Aorta (tissue), 5 donors: ENCODE results near the gene CCBE1. TPM values are rescaled to one million over a fixed set of nuclear protein-coding genes. Genes with fewer than 3 reads are reported as not detected.

Experiments
- ATAC-seq: fragments of 200-7000 bp; cut with Tn5 transposase; one replicate; pipeline ENCODE4 v1.9.1; 2022; ENCODE audit warnings: moderate library complexity; ENCODE audit not compliant: low FRiP score
- DNase-seq, 2 donors: peaks; one replicate each; pipeline ENCODE4 v3.0.0-alpha.2; 2020
- H3K27ac ChIP-seq, 2 donors: one replicate each; pipeline ENCODE4 v1.5.1; 2013; ENCODE audit warnings: low read length in 2 of 2, mild to moderate bottlenecking in 2 of 2, moderate library complexity in 2 of 2, control low read depth in 1 of 2, inconsistent platforms in 1 of 2, low read depth in 1 of 2
- H3K27me3 ChIP-seq, 2 donors: one replicate each; pipeline ENCODE4 v1.6.1; 2013; ENCODE audit warnings: control low read depth in 1 of 2, low read length in 1 of 2, mild to moderate bottlenecking in 1 of 2, moderate library complexity in 1 of 2; ENCODE audit not compliant: insufficient read depth in 2 of 2, control insufficient read depth in 1 of 2
- H3K36me3 ChIP-seq, 2 donors: one replicate each; pipeline ENCODE4 v1.6.1; 2013; ENCODE audit warnings: control low read depth in 1 of 2, low read length in 1 of 2, mild to moderate bottlenecking in 1 of 2; ENCODE audit not compliant: insufficient read depth in 2 of 2, control insufficient read depth in 1 of 2
- H3K4me1 ChIP-seq, 2 donors: one replicate each; pipeline ENCODE4 v1.6.1; 2013; ENCODE audit warnings: low read length in 2 of 2, control low read depth in 1 of 2, mild to moderate bottlenecking in 1 of 2, moderate library complexity in 1 of 2; ENCODE audit not compliant: insufficient read depth in 2 of 2, control insufficient read depth in 1 of 2
- H3K4me3 ChIP-seq, 2 donors: one replicate each; pipeline ENCODE4 v1.5.1; 2013; ENCODE audit warnings: low read length in 2 of 2, control low read depth in 1 of 2, mild to moderate bottlenecking in 1 of 2
- H3K9me3 ChIP-seq: one replicate; pipeline ENCODE4 v1.6.1; 2013; ENCODE audit warnings: mild to moderate bottlenecking, low read length; ENCODE audit not compliant: control insufficient read depth
- WGBS, 2 donors: extraction: QIAGEN DNeasy Blood & Tissue Kit; methylation state at CpG; one replicate each; pipeline ENCODE4 v1.1.7; 2013; 5-methylcytosine and 5-hydroxymethylcytosine counted together
- intact Hi-C, 2 donors: fragments of 100-400 bp; cut with DNase I; formaldehyde crosslinking; loops; one replicate each; pipeline versions ENCODE4 v1.14.2 to v1.15.0; 2022
- polyA plus RNA-seq, 2 donors: library from polyadenylated mRNA; stranded (reverse); fragments of 200-250 nt; gene quantifications; one replicate each; pipeline ENCODE4 v1.2.3, GENCODE V29; 2013
- total RNA-seq, 2 donors: library from RNA; stranded (reverse); fragmentation: NEBNext Ultra II Directional; extraction: Animal tissue kit (Norgen Biotek cat#: 25700); gene quantifications; one replicate each; pipeline ENCODE4 v1.2.1, GENCODE V29; 2021
- donor health status: healthy with polysubstance abuse.
- donor health status: Bipolar disorder and iron deficiency.
- donor health status: DM: no; HTN: no; CAD: no.
- donor health status: DM: no; HTN: no; CAD: no.
- donor health status: DM: yes; HTN: yes; CAD: no.

CCBE1 gene
- total and polyA plus RNA-seq, 4 donors, result 0.36 to 0.61 TPM; not detected in 2

DNA sequence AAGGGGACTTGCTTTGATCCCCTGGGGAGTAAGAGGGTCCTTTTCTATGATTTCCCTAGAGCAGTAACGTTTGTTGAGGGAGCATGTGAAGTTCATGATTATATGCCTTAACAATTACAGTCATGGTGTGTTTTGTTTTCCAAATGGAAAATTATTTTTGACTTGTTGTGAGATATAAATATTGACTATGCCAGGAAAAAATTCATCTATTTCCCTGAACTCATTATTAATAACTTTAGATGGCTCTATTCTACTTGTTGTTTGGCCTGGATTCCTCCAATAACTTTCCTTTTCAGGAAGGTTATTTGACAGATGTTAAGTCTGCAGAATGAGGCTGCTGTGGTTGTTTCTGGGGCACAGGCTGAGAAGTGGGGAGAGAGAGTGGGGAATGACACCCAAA lies 266.1 kb downstream of the CCBE1 start:
- no peak for DNase-seq
- H3K4me1 ChIP-seq, result no peaks in the 10 kb centered on the region
- intact Hi-C loops, result no loop called here
- 27 to 31% methylated on average over 1 of the region's 1 CpG for WGBS, 2 donors
- no peaks in the 10 kb centered on the region for H3K27me3 ChIP-seq
- H3K9me3 ChIP-seq, result no peaks in the 10 kb centered on the region
- H3K27ac ChIP-seq, result no peak overlapping the region
- H3K36me3 ChIP-seq, result no peaks in the 10 kb centered on the region
- no peak overlapping the region for H3K4me3 ChIP-seq
- no peak for ATAC-seq

- ATAC-seq, result no peak
These were observed 267.6 kb downstream of the CCBE1 start for GRCh38 chr18:59429608-59430007.

DNA sequence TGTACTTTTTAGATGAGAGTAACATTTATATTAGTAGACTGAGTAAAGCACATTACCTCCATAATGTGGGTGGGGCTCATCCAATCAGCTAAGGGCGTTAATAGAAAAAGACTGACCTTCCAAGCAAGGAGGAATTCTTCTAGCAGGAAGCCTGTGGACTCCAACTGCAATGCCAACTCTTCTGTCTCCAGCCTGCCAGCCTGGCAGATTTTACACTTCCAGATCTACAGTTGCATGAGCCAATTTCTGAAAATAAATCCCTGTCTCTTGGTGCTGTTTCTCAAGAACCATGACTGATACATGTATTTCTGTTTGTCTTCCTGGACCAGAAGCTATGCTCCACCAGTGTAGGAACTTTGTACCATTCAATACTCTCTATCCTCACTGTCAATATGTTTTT lies 269.2 kb downstream of the CCBE1 start:
- ATAC-seq (no peak), DNase-seq (no peak)
- intact Hi-C loops, result no loop called here
- H3K4me3 ChIP-seq, result no peak overlapping the region
- H3K9me3 ChIP-seq, result no peaks in the 10 kb centered on the region
- no peak overlapping the region for H3K27ac ChIP-seq
- WGBS, 2 donors, result 47 to 54% methylated on average over 1 of the region's 1 CpG
- no peaks in the 10 kb centered on the region for H3K27me3 ChIP-seq
- H3K36me3 ChIP-seq, result no peaks in the 10 kb centered on the region
- H3K4me1 ChIP-seq, result no peaks in the 10 kb centered on the region

More at GRCh38 chr18:59429608-59430007, 267.6 kb downstream of the CCBE1 start:
- Histone ChIP-seq H3K36me3 (no peaks in the 10 kb centered on the region), H3K9me3 (no peaks in the 10 kb centered on the region), H3K27me3 (no peaks in the 10 kb centered on the region), H3K4me3 (no peak overlapping the region), H3K4me1 (no peaks in the 10 kb centered on the region), H3K27ac (no peak overlapping the region)
- no peak for DNase-seq
- intact Hi-C loops, result no loop called here
- 65 to 71% methylated on average over 7 of the region's 7 CpGs for WGBS, 2 donors

GRCh38 chr18:59426855-59427254 lies 270.4 kb downstream of the CCBE1 start:
- Histone ChIP-seq H3K27ac (no peak overlapping the region), H3K36me3 (no peaks in the 10 kb centered on the region), H3K4me1 (no peaks in the 10 kb centered on the region), H3K27me3 (no peaks in the 10 kb centered on the region), H3K9me3 (no peaks in the 10 kb centered on the region), H3K4me3 (no peak overlapping the region)
- 91 to 92% methylated on average over 2 of the region's 2 CpGs for WGBS, 2 donors
- intact Hi-C loops, result no loop called here
- ATAC-seq (no peak), DNase-seq (no peak)

- Histone ChIP-seq H3K9me3 (no peaks in the 10 kb centered on the region), H3K4me3 (no peak overlapping the region), H3K27ac (no peak overlapping the region), H3K36me3 (no peaks in the 10 kb centered on the region), H3K27me3 (no peaks in the 10 kb centered on the region), H3K4me1 (no peaks in the 10 kb centered on the region)
- DNase-seq, result no peak
- 6 to 9% methylated on average over 2 of the region's 2 CpGs for WGBS, 2 donors
- no peak for ATAC-seq
- intact Hi-C loops, result no loop called here
These were observed 274.0 kb downstream of the CCBE1 start for GRCh38 chr18:59423259-59423658.

DNA sequence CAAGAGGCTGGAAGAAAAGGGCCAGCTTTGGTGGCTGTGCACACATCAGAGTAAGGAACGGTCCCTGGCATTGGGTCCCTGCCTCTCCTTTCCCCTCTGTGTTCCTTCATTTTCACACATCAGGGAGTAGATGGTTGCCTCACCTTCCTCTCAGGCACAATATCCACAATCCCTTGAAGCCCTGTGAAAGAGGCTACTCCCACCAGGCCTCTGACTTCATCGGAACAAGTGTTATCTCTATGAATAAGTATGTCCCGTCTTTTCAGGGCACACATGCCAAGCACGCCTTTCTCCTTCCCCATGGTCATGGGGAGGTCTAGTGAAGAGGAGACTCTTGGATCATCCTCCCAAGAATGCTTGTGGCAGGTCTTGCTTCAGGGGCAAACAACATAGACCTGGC lies 277.0 kb downstream of the CCBE1 start:
- Histone ChIP-seq H3K4me3 (no peak overlapping the region), H3K27ac (no peak overlapping the region), H3K27me3 (peaks cover 0 to 2% of the 10 kb centered on the region in 2 donors), H3K9me3 (no peaks in the 10 kb centered on the region), H3K4me1 (no peaks in the 10 kb centered on the region), H3K36me3 (no peaks in the 10 kb centered on the region)
- WGBS, 2 donors, result 60 to 77% methylated on average over 3 to 4 of the region's 4 CpGs
- intact Hi-C loops, result no loop called here
- DNase-seq (no peak), ATAC-seq (no peak)

DNA sequence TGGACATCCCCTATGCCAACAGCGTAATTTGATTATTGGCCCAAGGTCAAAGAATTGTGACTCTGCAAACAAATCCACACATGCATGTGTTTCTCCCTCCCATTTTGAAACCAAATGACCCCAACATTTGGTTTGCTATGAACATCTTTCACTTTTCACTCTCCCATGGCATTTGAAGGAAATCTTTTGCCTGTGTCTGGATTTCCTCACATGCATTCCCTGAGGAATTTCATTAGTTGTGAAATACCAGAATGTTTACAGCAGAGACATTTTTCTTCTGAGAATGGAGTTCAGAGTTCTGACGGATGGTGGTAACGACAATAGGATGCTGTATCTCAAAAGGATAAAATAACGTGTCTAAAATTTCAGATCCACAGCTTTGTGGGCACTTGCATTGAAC lies 277.8 kb downstream of the CCBE1 start:
- Histone ChIP-seq H3K4me3 (no peak overlapping the region), H3K36me3 (no peaks in the 10 kb centered on the region), H3K27ac (no peak overlapping the region), H3K4me1 (no peaks in the 10 kb centered on the region), H3K9me3 (no peaks in the 10 kb centered on the region), H3K27me3 (peaks cover 0 to 2% of the 10 kb centered on the region in 2 donors)
- no peak for DNase-seq
- WGBS, 2 donors, result 11 to 12% methylated on average over 4 of the region's 4 CpGs
- no peak for ATAC-seq
- intact Hi-C loops, result no loop called here

DNA sequence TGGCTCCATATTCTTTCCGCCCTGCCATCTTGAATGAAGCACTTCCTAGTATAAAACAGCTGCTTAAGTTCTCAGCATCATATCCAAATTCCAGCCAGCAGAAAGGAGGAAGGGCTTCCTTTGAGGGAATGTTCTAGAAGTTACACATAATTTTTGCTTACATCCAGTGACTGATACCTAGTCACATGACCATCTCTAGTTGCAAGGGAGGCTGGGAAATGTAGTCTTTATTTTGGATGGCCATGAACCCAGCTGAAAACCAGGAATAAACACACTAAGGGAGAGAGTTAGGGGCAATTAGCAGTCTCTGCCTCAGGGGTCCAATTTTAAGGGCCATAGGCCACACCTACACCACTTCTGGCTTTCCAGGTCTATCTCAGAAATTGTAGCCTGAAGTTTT lies 280.4 kb downstream of the CCBE1 start:
- Histone ChIP-seq H3K9me3 (no peaks in the 10 kb centered on the region), H3K27ac (no peak overlapping the region), H3K4me1 (no peaks in the 10 kb centered on the region), H3K27me3 (peaks cover 0 to 2% of the 10 kb centered on the region in 2 donors), H3K36me3 (no peaks in the 10 kb centered on the region), H3K4me3 (no peak overlapping the region)
- no peak for DNase-seq
- 92 to 100% methylated on average over 1 of the region's 1 CpG for WGBS, 2 donors
- ATAC-seq, result no peak
- intact Hi-C loops, result no loop called here

GRCh38 chr18:59414111-59414653 lies 283.0 kb downstream of the CCBE1 start:
- H3K36me3 ChIP-seq, result no peaks in the 10 kb centered on the region
- peaks cover 0 to 2% of the 10 kb centered on the region in 2 donors for H3K27me3 ChIP-seq
- ATAC-seq (no peak), DNase-seq (no peak)
- peaks cover 1% of the 10 kb centered on the region for H3K9me3 ChIP-seq
- WGBS, 2 donors, result 35 to 53% methylated on average over 8 of the region's 8 CpGs
- intact Hi-C loops, result no loop called here
- H3K4me1 ChIP-seq, result no peaks in the 10 kb centered on the region
- no peak overlapping the region for H3K27ac ChIP-seq
- no peak overlapping the region for H3K4me3 ChIP-seq
